Left ventricle myocardium inferior (tissue), 1 donor: ENCODE results near the gene SPATA16. TPM values are rescaled to one million over a fixed set of nuclear protein-coding genes. Genes with fewer than 3 reads are reported as not detected.
"Not testable (repeated sequence)": the region's sequence is repeated elsewhere in the genome, so short reads cannot be mapped to it uniquely, and the experiment has no call there.

Source experiments
- DNase-seq: peaks from one replicate; pipeline ENCODE4 v3.0.0-alpha.2; 2020
- H3K27ac ChIP-seq: fragments of 200-600 bp; replicated peaks from 2 replicates; pipeline ENCODE4 v1.8.0; 2021
- H3K27me3 ChIP-seq: fragments of 200-600 bp; 2 replicates; pipeline ENCODE4 v1.8.0; 2021; ENCODE audit warnings: low read depth
- H3K36me3 ChIP-seq: fragments of 200-600 bp; 2 replicates; pipeline ENCODE4 v1.8.0; 2021
- H3K4me1 ChIP-seq: fragments of 200-600 bp; 2 replicates; pipeline ENCODE4 v1.8.0; 2021
- H3K4me3 ChIP-seq: fragments of 200-600 bp; 2 replicates; pipeline ENCODE4 v1.8.0; 2021; ENCODE audit warnings: mild to moderate bottlenecking, moderate library complexity
- H3K9me3 ChIP-seq: fragments of 200-600 bp; replicated peaks from 2 replicates; pipeline ENCODE4 v1.8.0; 2021
- intact Hi-C: fragments of 100-400 bp; cut with micrococcal nuclease; formaldehyde crosslinking; loops from one replicate; pipeline ENCODE4 v1.11.0; 2022
- total RNA-seq: library from RNA; stranded (reverse); fragmentation: NEBNext Ultra II Directional; extraction: Animal tissue kit (Norgen Biotek cat#: 25700); gene quantifications from one replicate; pipeline ENCODE4 v1.2.1, GENCODE V29; 2021
- TF ChIP-seq, protein P1 (sequence below): fragments of 200-600 bp; IDR thresholded peaks from 2 replicates; pipeline ENCODE4 v1.8.0; 2021; ENCODE audit warnings: antibody characterized with exemption, mild to moderate bottlenecking, borderline replicate concordance
- donor health status: DM: no; HTN: yes; CAD: no; lungs with severe emphysema.

Gene SPATA16
- total RNA-seq, 1 donor from 2014 or later: not detected

DNA sequence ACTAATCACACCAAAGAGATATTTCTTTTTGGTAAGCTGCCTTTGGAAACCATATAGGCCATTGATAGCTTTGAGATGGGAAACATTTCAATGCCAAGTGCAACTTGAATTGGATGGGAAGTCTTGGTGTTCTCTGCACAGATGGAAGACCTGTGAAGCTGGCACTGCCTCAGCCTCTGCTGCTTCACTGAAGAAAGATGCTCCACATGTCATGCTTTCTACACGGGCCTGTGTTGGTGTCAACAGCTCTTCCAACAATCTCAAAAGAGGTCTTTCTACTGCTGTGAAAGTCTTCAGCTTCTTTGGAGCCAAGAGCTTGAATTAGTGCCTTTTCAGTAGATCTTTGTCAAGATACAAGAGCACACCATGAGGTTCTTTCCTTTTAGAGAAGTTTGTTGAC, 169.0 kb downstream of the SPATA16 start:
- H3K4me3 ChIP-seq: no peak overlapping the region
- H3K27me3 ChIP-seq: no peaks in the 10 kb centered on the region
- H3K27ac ChIP-seq: no peak overlapping the region
- TF ChIP-seq, protein P1, sequence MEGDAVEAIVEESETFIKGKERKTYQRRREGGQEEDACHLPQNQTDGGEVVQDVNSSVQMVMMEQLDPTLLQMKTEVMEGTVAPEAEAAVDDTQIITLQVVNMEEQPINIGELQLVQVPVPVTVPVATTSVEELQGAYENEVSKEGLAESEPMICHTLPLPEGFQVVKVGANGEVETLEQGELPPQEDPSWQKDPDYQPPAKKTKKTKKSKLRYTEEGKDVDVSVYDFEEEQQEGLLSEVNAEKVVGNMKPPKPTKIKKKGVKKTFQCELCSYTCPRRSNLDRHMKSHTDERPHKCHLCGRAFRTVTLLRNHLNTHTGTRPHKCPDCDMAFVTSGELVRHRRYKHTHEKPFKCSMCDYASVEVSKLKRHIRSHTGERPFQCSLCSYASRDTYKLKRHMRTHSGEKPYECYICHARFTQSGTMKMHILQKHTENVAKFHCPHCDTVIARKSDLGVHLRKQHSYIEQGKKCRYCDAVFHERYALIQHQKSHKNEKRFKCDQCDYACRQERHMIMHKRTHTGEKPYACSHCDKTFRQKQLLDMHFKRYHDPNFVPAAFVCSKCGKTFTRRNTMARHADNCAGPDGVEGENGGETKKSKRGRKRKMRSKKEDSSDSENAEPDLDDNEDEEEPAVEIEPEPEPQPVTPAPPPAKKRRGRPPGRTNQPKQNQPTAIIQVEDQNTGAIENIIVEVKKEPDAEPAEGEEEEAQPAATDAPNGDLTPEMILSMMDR: no peak
- no peak for DNase-seq
- intact Hi-C loops: no loop called here
- peaks cover 3% of the 10 kb centered on the region for H3K4me1 ChIP-seq
- no peaks in the 10 kb centered on the region for H3K9me3 ChIP-seq
- no peaks in the 10 kb centered on the region for H3K36me3 ChIP-seq

DNA sequence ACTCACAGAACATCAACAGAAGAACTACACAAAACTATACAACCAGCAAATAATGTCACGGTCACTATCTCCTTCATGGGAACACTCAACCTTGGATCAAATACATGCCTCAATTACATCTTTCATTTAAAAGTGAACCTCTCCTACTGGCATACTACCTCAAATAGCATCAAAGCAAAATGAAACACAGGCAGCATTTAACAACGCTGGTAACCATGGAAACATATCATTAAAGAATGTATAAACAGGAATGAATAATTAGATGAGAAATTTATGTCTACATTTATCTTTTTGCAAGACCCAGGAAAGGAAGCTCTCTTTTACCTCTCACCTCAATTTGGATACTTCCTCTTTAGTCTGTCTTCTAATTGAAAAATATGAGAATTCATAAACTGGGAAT, 172.4 kb downstream of the SPATA16 start:
- no peak overlapping the region for H3K27ac ChIP-seq
- intact Hi-C loops: no loop called here
- no peaks in the 10 kb centered on the region for H3K27me3 ChIP-seq
- H3K4me3 ChIP-seq: no peak overlapping the region
- no peaks in the 10 kb centered on the region for H3K9me3 ChIP-seq
- no peaks in the 10 kb centered on the region for H3K36me3 ChIP-seq
- DNase-seq: no peak
- TF ChIP-seq, protein P1: no peak
- peaks cover under 1% of the 10 kb centered on the region for H3K4me1 ChIP-seq

DNA sequence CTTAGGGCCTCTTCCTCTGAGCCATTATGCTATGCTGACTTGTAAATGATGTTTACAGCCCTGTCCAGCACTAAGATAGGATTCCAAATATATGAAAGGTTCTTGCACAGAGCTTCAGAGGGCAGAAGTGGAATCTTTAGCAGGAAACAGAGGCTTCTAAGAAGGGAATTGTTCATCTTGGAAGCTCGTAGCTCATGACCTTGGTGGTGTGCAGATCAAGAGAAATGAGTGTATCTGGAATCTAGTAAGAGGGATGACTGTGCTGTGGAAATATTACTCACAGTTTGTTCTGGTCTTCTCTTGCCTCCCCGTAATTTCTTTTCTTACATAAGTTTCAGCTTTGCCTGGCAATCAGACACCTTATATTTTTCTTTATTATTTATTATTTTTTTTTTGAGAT, 175.8 kb downstream of the SPATA16 start:
- TF ChIP-seq, protein P1: no peak

DNA sequence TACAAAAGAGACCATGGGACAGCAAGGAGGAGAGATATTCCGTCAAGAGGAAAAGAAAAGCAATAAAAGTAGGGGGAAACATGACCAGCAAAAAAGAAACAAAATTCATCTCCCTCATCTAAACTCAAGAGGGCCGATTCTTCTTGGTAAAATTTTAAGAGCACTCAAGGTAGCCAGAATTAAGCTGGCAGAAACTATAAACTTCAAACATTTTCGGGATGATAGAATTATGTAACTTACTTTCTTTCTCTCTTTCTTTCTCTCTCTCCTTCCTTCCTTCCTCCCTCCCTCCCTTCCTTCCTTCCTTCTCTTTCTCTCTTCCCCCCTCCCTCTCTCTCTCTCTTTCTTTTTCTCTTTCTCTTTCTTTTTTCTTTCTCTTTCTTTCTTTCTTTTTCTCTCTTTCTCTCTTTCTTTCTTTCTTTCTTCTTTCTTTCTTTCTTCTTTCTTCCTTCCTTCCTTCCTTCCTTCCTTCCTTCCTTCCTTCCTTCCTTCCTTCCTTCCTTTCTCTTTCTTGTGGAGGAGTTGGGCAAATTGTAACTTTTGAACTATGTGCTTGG, 180.3 kb downstream of the SPATA16 start:
- H3K4me3 ChIP-seq, H3K4me1 ChIP-seq, H3K9me3 ChIP-seq, H3K27ac ChIP-seq, H3K27me3 ChIP-seq, H3K36me3 ChIP-seq, intact Hi-C loops, DNase-seq: not testable (repeated sequence)

More for the DNA sequence above, 175.8 kb downstream of the SPATA16 start:
- DNase-seq: no peak
- H3K27me3 ChIP-seq: no peaks in the 10 kb centered on the region
- no peaks in the 10 kb centered on the region for H3K36me3 ChIP-seq
- no peaks in the 10 kb centered on the region for H3K4me1 ChIP-seq
- H3K27ac ChIP-seq: no peak overlapping the region
- intact Hi-C loops: no loop called here
- H3K9me3 ChIP-seq: no peaks in the 10 kb centered on the region
- no peak overlapping the region for H3K4me3 ChIP-seq

DNA sequence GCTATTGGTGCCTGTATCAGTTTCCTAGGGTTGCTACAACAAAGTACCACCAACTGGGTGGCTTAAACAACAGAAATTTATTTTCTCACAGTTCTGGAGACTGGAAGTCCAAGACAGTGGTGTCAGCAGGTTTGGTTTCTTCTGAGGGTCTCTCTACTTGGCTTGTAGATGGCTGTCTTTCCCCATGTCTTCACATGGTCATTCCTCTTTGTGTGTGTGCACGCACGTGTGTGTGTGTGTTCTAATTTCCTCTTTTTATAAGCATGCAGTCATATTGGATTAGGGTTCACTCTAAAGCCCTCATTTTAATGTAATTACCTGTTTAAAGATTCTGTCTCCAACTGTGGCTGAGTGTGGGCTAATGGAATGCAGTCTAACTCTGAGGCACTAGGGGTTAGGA, 182.5 kb downstream of the SPATA16 start:
- Histone ChIP-seq H3K9me3 (no peaks in the 10 kb centered on the region), H3K36me3 (no peaks in the 10 kb centered on the region), H3K4me3 (no peak overlapping the region), H3K27me3 (no peaks in the 10 kb centered on the region), H3K27ac (no peak overlapping the region), H3K4me1 (no peaks in the 10 kb centered on the region)
- no peak for DNase-seq
- intact Hi-C loops: no loop called here
- TF ChIP-seq, protein P1: no peak

DNA sequence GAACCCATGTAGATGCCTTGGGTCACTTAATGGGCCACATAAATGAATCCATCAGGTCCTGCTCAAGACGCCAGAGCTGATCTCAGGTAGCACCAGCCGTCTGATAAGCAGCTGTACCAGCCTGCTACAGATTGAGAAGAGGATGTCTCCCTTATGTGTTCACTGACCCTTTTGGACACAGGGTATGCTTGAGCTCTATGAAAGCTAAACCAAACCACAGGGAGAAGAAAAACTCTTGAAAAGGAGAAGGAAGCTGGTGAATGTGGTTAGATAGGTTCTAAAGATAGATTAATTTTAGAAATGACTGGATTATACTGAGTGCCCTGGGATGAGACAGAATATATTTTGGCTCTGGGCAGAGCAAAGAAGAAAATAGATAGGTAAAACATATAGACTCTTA, 187.5 kb downstream of the SPATA16 start:
- DNase-seq: no peak
- TF ChIP-seq, protein P1: no peak
- Histone ChIP-seq H3K27me3 (no peaks in the 10 kb centered on the region), H3K4me3 (no peak overlapping the region), H3K36me3 (no peaks in the 10 kb centered on the region), H3K4me1 (no peaks in the 10 kb centered on the region), H3K27ac (no peak overlapping the region), H3K9me3 (no peaks in the 10 kb centered on the region)
- intact Hi-C loops: no loop called here
